GM21529 (cell line): Measurements from ENCODE around the gene LVRN.
"Not testable (repeated sequence)": the region's sequence is repeated elsewhere in the genome, so short reads cannot be mapped to it uniquely, and the experiment has no call there.

Source experiments
- ATAC-seq: cut with Tn5 transposase; IDR thresholded peaks from one replicate; pipeline ENCODE4 v1.9.1; 2021; ENCODE audit not compliant: unreplicated experiment

LVRN gene

GRCh38 chr5:115962239-115962564 is at the start of gene LVRN:
Gene LVRN (plus strand): TSS chr5:115962475. CDS start chr5:115962618, 143 bp downstream.
- no peak for ATAC-seq

- ATAC-seq, result not testable (repeated sequence)
Measured at GRCh38 chr5:115913623-115914400, 48.5 kb upstream of the LVRN start.

- no peak for ATAC-seq
Measured at GRCh38 chr5:115920171-115920725, 42.0 kb upstream of the LVRN start.

- not testable (repeated sequence) for ATAC-seq
Measured at GRCh38 chr5:115928578-115929407, 33.5 kb upstream of the LVRN start.

- ATAC-seq, result not testable (repeated sequence)
Measured at GRCh38 chr5:115930171-115930570, 32.1 kb upstream of the LVRN start.

GRCh38 chr5:115930630-115931337 is 31.5 kb upstream of the LVRN start:
- no peak for ATAC-seq

GRCh38 chr5:115932991-115933390 is 29.3 kb upstream of the LVRN start:
- ATAC-seq, result no peak

GRCh38 chr5:115934388-115934974 is 27.8 kb upstream of the LVRN start:
- no peak for ATAC-seq

- no peak for ATAC-seq
Measured at GRCh38 chr5:115936031-115936430, 26.2 kb upstream of the LVRN start.

GRCh38 chr5:115939059-115939458 is 23.2 kb upstream of the LVRN start:
- ATAC-seq, result no peak

- no peak for ATAC-seq
Measured at GRCh38 chr5:115940080-115940810, 22.0 kb upstream of the LVRN start.

- no peak for ATAC-seq
Measured at GRCh38 chr5:115941051-115941675, 21.1 kb upstream of the LVRN start.

GRCh38 chr5:115944501-115944900 is 17.8 kb upstream of the LVRN start:
- ATAC-seq, result no peak

- ATAC-seq, result no peak
Measured at GRCh38 chr5:115946655-115947054, 15.6 kb upstream of the LVRN start.

GRCh38 chr5:115947260-115947659 is 15.0 kb upstream of the LVRN start:
- ATAC-seq, result no peak

GRCh38 chr5:115948091-115948534 is 14.2 kb upstream of the LVRN start:
- no peak for ATAC-seq

- no peak for ATAC-seq
Measured at GRCh38 chr5:115949096-115949495, 13.2 kb upstream of the LVRN start.

GRCh38 chr5:115952588-115952987 is 9.7 kb upstream of the LVRN start:
- ATAC-seq, result no peak

- ATAC-seq, result no peak
Measured at GRCh38 chr5:115954144-115954543, 8.1 kb upstream of the LVRN start.

- ATAC-seq, result no peak
Measured at GRCh38 chr5:115956957-115957356, 5.3 kb upstream of the LVRN start.
